AG09309 (cell line): Measurements from ENCODE around the gene MOB3B.

ENCODE experiments used
- DNase-seq: peaks from one replicate; pipeline ENCODE4 v3.0.0-alpha.2; 2010; ENCODE audit warnings: low read depth
- H3K4me3 ChIP-seq: 2 replicates; pipeline ENCODE4 v1.5.1; 2011; ENCODE audit warnings: mild to moderate bottlenecking, low read depth, low read length, moderate library complexity; ENCODE audit not compliant: control insufficient read depth
- TF ChIP-seq, protein P1 (sequence below): IDR thresholded peaks from 2 replicates; pipeline ENCODE4 v1.5.1; 2011; ENCODE audit warnings: mild to moderate bottlenecking, low read depth, low read length, inconsistent platforms; ENCODE audit not compliant: insufficient read depth, control insufficient read depth; ENCODE audit errors: missing control alignments

MOB3B gene

DNA sequence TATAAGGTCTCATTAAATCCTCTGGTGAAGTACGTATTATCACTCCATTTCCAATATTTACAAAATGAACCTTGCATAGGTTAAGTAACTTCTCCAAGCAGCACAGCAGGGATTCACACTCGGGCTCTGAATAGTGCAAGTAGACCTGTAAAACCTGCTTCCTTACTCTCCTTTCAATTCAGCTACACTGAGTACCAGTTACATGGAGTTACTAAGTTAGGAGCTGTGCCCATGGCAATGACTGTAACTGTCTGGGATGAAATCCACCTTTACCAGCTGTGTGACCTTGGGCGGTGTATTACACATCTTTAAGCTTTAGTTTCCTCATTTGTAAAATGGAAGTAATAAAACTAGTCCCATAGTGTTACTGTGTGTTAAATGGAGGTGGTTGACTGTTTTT is 15.9 kb upstream of the MOB3B start:
- no peak overlapping the region for H3K4me3 ChIP-seq
- TF ChIP-seq, protein P1, sequence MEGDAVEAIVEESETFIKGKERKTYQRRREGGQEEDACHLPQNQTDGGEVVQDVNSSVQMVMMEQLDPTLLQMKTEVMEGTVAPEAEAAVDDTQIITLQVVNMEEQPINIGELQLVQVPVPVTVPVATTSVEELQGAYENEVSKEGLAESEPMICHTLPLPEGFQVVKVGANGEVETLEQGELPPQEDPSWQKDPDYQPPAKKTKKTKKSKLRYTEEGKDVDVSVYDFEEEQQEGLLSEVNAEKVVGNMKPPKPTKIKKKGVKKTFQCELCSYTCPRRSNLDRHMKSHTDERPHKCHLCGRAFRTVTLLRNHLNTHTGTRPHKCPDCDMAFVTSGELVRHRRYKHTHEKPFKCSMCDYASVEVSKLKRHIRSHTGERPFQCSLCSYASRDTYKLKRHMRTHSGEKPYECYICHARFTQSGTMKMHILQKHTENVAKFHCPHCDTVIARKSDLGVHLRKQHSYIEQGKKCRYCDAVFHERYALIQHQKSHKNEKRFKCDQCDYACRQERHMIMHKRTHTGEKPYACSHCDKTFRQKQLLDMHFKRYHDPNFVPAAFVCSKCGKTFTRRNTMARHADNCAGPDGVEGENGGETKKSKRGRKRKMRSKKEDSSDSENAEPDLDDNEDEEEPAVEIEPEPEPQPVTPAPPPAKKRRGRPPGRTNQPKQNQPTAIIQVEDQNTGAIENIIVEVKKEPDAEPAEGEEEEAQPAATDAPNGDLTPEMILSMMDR, result no peak
- DNase-seq, result no peak

DNA sequence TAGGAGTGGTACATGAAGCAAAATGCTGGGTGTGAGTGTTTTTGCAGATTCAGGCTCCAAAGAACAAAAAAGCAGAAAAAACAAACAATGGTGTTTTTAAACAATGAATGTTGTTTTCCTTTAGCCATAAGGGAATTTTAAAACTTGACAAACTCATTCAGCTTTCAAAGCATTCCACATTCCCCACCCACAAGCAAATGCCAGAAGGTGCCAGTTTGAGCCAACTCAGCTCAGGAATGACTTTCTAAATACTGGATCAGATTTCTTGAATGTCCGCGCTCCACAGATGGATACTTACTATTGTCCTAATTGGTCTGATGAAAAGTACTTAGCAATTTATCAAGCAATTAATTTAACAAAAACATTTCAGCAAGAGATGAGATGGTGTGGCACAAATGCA is 12.9 kb upstream of the MOB3B start:
- no peak overlapping the region for H3K4me3 ChIP-seq
- DNase-seq, result no peak
- TF ChIP-seq, protein P1, result no peak

DNA sequence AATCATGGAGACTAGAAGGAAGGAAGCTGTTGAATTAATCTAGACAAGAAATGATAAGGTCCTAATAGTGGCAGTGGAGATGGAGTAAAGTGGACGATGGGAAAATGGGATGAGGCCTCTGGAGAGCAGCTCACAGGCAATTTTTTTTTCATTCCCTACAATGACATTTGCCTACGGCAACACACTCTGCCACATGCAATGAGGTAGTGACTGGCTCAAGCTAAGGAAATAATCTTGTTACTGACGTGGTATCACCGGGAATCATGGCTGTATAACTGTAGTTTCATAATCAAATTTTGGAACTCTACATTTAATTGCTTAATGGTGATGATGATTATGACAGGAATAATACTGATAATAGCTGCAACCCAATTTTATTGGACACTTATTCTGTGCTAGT is 12.1 kb upstream of the MOB3B start:
- TF ChIP-seq, protein P1, result no peak
- no peak for DNase-seq
- H3K4me3 ChIP-seq, result no peak overlapping the region

DNA sequence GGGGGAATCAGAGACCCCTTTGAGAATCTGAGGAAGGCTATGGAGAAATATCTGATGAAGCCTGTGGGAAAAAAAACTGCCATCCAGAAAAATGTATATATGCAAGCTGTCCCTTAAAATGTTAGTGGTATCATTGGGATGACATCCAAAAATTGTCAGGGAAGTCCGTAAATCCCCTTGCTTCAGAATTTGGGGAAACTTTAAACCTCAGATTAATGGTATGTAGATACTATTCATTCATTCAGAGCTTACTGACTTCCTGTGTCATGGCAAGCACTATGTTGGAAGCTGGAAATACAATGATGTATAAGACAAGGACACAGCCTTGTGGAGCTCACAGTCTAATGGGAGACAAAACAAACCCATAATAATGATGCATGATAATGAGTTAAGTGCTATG is 10.9 kb upstream of the MOB3B start:
- TF ChIP-seq, protein P1, result no peak
- DNase-seq, result no peak

DNA sequence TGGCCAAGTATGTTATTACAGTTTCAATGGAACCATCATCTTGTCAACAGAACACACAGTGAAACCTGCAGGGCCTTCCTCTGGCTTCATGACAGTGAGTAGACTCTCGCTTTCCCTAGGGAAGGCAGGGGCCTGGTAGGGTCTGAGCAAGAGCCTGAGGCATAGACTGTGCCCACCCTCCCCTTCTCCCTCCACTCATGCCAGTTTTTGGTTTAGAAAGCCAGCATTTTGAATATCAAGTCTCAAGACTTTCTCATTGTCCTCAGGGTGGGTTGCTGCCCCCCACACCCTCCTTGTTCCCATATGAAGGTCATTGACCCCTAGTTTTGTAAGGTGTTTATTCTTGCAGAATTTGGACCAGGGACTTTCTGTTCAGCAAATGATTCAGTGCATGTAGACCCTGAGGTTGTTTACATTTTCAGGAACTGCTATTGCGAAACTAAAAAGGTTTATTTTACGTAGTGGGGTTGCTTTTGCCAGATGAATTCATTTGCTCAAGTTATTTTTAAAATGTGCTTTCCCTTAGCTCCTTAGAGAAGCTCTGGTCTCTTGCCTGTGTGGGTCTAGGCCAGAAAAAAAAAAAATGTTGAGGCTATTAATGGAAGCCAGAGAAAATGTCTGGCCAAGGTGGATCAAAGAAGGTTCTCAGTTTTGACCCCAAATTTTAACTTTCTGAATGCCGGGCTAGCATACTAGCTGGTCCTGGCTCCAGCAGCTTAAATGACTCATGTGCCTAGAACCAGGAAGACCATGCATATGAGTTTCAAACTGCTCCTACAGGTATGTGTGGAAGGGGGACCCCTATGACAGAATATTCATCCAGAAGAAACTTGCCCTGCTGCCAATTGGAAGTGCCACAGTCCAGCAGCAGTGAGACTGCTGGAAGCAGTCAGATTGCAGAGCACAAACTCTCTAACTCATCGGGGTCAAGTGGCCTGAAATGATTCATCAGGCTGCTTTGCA is 10.1 kb upstream of the MOB3B start:
- H3K4me3 ChIP-seq, result no peak overlapping the region
- DNase-seq, result no peak
- TF ChIP-seq, protein P1, result no peak

More for the DNA sequence above, 10.9 kb upstream of the MOB3B start:
- no peak overlapping the region for H3K4me3 ChIP-seq

DNA sequence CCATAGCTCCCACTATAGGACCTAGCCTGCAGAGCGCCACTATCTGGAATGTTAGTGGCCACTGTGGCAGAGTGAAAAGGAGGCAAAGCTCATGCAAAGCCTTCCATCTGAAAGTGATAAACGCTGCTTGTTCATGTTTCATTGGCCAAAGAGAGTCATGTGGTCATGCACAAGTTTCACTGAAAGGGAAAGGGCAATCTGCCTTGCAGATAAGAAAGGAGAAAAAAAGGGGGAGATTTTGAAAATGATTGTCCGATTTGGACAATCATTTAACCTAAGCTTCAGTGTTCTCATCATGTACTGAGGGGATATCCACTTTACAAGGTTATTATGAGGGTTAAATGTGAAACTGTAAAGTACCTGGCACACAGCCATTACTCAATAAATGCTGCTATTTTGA is 9.0 kb upstream of the MOB3B start:
- TF ChIP-seq, protein P1, result no peak
- no peak for DNase-seq
- no peak overlapping the region for H3K4me3 ChIP-seq
